H7 (cell line): ENCODE measurements around the gene RNF166. TPM values are rescaled to one million over a fixed set of nuclear protein-coding genes. Genes with fewer than 3 reads are reported as not detected.
"Not testable (repeated sequence)": the region's sequence is repeated elsewhere in the genome, so short reads cannot be mapped to it uniquely, and the experiment has no call there.

Experiments
- DNase-seq: peaks from one replicate; pipeline ENCODE4 v3.0.0; 2012
- H3K27me3 ChIP-seq: 2 replicates; pipeline ENCODE4 v1.6.0; 2011; ENCODE audit warnings: mild to moderate bottlenecking, low read length; ENCODE audit not compliant: control insufficient read depth, insufficient read depth
- H3K36me3 ChIP-seq: replicated peaks from 2 replicates; pipeline ENCODE4 v1.5.1; 2011; ENCODE audit warnings: low read length; ENCODE audit not compliant: control insufficient read depth, insufficient read depth
- H3K4me3 ChIP-seq: 2 replicates; pipeline ENCODE4 v1.5.1; 2011; ENCODE audit warnings: low read depth, mild to moderate bottlenecking, control low read depth, low read length, moderate library complexity; ENCODE audit not compliant: insufficient read depth
- total RNA-seq: library from RNA; depleted of rRNA; stranded (reverse); fragments of >200 nt; shearing (Covaris generic); gene quantifications from 2 replicates; pipeline ENCODE4 v1.2.3, GENCODE V29; 2014

The RNF166 gene
- total RNA-seq, 1 experiment from 2014 or later, result 45.3 TPM

DNA sequence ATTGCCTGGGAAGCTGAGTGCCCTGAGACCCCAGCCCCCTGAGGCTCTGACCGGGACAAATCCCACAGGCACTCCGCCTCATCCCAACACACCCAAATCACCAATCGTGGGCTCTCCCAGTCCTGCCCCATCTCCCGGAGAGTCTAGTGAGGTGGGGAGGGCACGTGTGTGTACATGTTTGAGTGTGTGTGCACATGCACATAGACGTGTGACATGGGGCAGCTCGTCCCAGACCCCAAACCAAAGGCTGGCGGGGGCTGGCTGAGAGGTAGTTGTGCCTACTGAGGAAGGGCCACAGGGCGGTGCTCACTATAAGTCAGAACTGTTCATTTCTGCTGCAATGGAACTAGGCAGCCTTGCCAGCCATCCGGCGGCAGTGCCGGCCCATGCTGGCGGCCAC lies 28.5 kb downstream of the RNF166 start:
- DNase-seq, result no peak
- H3K4me3 ChIP-seq, result no peak overlapping the region
- H3K36me3 ChIP-seq, result peaks cover 1% of the 10 kb centered on the region; the same call in 1 of the 2 replicates
- no peaks in the 10 kb centered on the region for H3K27me3 ChIP-seq

DNA sequence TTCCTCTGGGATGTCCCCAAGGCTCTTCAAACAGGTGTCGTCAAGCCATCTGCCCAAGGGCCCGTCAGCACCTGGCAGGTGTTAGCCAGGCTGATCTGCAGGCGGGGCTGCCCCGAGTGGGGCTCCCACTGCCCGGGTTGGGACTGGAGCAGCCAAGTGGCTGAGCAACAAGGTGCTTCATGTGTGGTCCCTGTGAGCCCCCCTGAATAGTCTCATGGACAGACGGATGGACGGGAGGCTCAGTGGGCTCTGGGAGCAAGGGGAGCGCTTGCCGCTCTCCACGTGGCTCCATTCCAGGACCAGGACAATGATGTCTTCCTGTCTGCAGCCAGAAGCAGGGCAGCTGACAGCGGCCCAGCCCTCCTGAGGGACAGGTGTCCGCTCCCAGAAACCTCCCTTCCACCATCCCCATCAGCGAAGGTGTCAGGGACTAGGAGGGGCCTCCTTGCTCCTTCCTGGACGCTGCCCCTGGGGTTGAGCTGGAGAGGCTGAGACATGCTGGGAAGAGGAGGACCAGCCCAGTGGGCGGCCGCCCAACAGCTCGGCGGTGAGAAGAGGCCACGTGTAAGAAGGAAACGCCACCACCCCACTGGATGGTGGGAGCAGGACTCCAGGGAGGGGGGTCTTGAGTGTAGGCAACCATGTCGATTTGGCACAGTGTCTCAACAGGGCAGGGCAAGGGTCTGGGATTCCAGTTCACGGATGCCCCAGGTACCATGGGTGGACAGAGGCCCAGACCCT lies 29.5 kb downstream of the RNF166 start:
- Histone ChIP-seq H3K4me3 (no peak overlapping the region), H3K27me3 (no peaks in the 10 kb centered on the region), H3K36me3 (peaks cover 1% of the 10 kb centered on the region; the same call in 1 of the 2 replicates)
- DNase-seq, result no peak

DNA sequence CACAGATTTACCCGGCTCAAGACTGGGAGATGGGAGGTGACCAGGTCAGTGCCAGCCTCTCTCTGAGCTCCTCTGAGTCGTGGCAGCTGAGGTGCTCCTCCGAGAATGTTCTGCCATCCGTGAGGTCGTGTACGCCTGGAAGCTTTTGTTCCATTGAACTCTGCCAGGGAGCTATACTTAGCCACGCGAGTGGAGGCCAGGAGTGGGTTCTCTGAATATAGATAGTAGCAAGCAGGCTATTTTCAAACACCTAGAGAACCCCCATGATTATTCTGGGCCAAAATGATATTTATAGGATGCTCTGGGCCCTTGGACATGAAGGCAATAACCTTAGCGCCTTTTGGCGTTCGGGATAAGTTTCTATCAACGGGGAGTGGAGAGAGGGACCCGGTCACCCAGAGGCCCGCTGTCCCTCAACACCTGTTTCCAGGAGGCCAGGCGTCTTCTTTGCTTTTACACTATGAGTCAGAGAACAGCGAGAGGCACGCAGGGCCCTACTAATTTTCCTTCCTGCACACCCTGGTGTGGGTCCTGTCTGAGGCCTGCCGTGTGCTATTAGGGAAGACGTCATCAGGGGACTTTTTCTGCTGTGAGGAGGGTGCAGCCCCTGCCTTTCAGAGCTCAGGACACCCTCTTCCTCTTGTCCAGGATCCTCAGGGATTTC lies 32.4 kb downstream of the RNF166 start:
- Histone ChIP-seq H3K4me3 (no peak overlapping the region), H3K36me3 (peaks cover 1% of the 10 kb centered on the region; the same call in 1 of the 2 replicates), H3K27me3 (no peaks in the 10 kb centered on the region)
- DNase-seq, result no peak

DNA sequence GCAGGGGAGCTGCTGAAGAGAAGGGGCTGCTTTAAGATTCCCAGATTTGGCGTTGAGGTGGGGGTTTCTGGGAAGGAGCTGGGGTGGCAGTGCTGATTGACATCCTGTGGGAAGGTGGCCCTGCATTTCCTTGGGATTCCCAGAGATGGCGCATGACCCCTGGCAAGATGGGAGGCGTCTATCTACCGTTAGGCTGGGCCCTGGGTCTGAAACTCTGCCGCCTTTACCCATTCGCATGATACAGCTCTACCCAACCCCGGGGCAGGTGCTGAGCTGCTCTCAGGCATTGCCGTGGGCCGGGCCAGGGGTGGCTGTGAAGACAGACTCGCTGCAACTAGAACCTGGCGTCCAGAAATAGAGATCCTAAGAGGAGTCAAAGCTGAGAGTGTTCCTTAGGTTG lies 33.4 kb downstream of the RNF166 start:
- no peaks in the 10 kb centered on the region for H3K27me3 ChIP-seq
- no peak overlapping the region for H3K4me3 ChIP-seq
- DNase-seq, result peak; percentile 95
- H3K36me3 ChIP-seq, result peaks cover 1% of the 10 kb centered on the region; the same call in 1 of the 2 replicates

DNA sequence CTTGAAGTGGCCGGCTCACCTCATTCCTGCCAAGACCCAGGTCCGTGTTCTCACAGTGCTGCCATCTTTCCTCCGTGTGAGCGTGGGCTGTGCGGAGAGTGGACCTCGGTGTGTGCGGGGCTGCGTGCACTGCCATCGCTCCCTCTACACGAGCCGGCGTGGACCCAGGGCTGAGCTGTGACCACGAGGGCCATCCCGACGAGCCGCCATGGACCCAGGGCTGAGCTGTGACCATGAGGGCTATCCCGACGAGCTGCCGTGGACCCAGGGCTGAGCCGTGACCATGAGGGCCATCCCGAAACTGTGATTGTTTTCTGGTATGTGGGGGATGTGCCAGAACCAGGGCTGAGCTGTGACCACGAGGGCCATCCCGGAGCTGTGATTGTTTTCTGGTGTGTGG lies 34.4 kb downstream of the RNF166 start:
- no peak for DNase-seq
- Histone ChIP-seq H3K4me3 (no peak overlapping the region), H3K36me3 (peaks cover 1% of the 10 kb centered on the region; the same call in 1 of the 2 replicates), H3K27me3 (no peaks in the 10 kb centered on the region)

DNA sequence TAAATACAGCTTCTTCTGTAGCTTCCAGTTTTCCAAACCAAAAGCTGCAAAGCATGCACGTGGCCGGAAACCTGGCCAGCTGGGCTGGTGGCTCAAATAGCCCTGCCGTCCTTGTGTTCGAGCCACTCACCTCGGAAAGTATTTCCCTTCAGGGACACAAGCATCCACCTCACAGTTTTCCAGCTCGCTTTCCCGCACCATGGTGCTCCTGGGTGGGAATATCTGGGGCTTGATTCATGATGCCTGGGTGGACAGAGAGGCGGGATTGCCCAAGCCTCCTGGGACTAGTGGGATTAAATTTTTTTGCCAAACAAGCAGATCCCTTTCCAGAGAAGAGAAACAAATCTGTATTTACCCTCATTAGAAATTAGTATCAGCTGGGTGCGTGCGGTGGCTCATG lies 36.2 kb downstream of the RNF166 start:
- H3K4me3 ChIP-seq, result no peak overlapping the region
- H3K27me3 ChIP-seq, result no peaks in the 10 kb centered on the region
- H3K36me3 ChIP-seq, result peaks cover 1% of the 10 kb centered on the region; the same call in 1 of the 2 replicates
- DNase-seq, result no peak

DNA sequence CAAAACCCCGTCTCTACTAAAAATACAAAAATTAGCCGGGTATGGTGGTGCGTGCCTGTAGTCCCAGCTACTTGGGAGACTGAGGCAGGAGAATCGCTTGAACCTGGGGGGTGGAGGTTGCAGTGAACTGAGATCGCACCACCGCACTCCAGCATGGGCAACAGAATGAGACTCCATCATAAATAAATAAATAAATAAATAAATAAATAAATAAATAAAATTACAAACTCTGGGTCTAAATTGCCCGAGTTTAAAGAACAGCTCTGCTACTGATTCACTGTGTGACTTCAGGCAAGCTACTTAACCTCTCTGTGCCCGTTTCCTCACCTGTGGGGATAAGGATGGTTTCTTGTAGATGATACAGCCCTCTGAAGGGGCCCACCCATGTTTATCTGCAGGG lies 36.7 kb downstream of the RNF166 start:
- H3K36me3 ChIP-seq, result not testable (repeated sequence)

DNA sequence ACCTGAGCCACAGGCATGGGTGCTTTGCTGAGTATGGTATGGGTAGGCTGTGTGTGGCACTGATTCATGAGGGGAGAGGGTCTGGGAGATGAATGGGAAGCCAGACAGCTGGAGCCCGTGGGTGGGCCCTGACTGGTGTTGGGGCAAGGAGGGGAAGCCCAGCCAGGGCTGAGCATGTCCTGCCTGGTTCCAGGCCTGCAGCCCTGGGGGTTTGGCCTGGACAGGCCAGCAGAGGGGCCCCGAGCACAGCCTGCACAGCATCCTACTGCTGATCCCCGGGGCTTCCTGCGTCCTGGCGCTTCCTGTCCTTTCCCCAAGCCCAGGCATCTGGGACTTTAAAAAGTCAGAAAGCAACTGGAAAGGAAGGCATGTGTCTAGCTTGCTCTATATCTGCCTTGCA lies 38.7 kb downstream of the RNF166 start:
- Histone ChIP-seq H3K36me3 (no peaks in the 10 kb centered on the region), H3K27me3 (no peaks in the 10 kb centered on the region), H3K4me3 (no peak overlapping the region)
- DNase-seq, result no peak

More for the DNA sequence above, 36.7 kb downstream of the RNF166 start:
- not testable (repeated sequence) for H3K27me3 ChIP-seq, DNase-seq, H3K4me3 ChIP-seq

DNA sequence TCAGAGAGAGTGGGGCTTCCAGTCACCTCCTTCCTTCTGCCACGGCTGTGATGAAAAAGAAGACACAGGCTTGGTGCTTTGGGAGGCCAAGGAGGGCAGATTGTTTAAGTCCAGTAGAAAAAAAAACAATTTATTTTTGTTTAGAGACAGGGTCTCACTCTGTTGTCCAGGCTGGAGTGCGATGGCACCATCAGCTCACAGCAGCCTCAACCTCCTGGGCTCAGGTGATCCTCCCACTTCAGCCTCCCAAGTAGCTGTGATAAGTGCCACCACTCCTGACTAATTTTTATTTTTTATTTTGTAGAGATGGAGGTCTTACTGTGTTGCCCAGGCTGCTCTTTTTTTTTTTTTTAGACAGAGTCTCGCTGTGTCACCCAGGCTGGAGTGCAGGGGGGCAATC lies 40.6 kb downstream of the RNF166 start:
- H3K27me3 ChIP-seq, result no peaks in the 10 kb centered on the region
- no peak overlapping the region for H3K4me3 ChIP-seq
- H3K36me3 ChIP-seq, result no peaks in the 10 kb centered on the region
- DNase-seq, result no peak

DNA sequence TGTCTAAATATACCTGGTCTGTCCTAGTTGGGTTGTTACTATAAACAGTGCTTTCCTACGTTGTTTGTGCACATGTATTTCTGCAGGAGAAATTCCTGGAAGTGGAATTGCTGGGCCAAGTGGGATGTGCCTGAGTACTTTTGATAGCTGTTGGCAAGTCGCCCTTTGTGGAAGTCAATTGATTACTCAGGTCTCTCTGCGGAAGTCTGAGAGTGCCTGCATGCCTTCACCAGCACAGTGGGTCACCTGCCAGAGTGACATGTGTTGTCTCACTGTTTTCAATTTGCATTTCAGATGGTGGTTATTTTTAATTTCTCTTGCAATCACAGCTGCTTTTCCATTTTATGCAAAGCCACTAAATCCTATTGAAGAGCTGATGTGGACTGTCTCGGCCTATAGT lies 41.1 kb downstream of the RNF166 start:
- Histone ChIP-seq H3K36me3 (no peaks in the 10 kb centered on the region), H3K27me3 (no peaks in the 10 kb centered on the region), H3K4me3 (no peak overlapping the region)
- DNase-seq, result no peak

DNA sequence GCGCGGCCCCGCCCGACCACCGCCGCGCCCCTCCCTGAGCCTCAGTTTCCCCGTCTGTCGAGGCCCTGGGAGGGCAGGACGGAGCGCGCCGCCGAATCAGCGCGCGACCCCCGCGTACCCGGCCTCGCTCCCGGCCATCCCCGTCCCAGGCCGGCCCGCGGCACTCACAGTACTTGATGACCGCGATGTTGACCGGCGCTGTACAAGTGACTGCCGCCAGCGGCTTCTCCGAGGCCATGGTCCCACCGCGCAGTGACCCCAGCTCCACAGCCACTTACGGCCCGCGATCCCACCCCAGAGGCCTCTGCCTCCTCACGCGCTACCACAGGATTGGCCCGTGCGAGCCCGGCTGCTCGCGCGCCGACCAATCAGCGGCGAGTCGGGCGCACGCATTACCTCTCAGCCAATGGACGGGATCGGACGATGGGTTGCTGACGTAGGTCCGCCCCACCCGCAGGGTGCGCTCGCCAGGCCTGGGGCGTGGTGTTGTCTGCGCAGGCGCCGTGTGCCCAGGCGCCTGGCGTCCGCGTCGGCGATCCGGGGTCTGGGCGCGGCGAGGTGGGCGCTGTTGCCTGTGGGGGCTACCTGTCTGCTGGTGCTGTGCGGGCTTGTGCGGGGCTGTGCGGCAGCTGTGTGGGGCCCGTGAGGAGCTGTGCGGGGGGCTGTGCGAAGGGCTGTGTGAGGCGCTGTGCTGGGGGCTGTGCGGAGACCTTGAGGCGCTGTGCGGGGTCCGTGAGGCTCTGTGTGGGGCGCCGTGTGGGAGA lies 43.2 kb downstream of the RNF166 start, which contains the start of gene MVD:
MVD (minus strand) TSS at position 249 of the 764 bp plus-strand sequence; CDS start at position 238, 11 bp downstream.
- peak within 1 kb of the TSS; percentile 93 for H3K4me3 ChIP-seq
- H3K36me3 ChIP-seq, result no peaks in the 10 kb centered on the region
- peak; percentile 100 for DNase-seq
- H3K27me3 ChIP-seq, result no peaks in the 10 kb centered on the region

DNA sequence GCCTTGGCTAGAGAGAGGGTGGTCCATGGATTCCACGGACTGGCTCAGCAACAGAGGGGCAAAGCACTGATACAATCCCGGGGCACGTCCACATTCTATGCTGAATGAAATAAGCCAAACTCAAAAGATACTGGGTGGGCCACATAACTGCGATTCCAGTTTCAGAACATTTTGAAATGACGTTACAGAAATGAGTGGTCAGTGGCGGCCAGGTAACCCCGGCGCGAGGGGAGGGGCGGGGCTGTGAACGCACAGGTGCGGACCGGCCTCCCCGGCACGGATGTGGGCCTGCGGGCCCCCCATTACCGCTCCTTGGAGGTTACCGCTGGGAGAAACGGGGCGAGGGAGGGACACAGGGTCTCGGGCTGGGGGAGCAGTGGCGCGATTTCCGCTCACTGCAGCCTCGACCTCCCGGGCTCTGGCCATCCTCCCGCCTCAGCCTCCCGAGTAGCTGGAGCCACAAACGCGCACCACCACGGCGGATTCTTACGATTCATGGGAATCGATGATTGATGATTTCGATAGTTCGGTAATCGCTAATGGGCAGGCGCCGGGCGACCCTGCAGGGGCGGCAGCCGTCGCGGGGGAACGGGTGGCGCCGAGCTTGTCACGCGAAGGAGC lies 43.9 kb downstream of the RNF166 start:
- peak overlapping the region; percentile 93 for H3K4me3 ChIP-seq
- peak; percentile 82 for DNase-seq
- H3K27me3 ChIP-seq, result no peaks in the 10 kb centered on the region
- no peaks in the 10 kb centered on the region for H3K36me3 ChIP-seq

DNA sequence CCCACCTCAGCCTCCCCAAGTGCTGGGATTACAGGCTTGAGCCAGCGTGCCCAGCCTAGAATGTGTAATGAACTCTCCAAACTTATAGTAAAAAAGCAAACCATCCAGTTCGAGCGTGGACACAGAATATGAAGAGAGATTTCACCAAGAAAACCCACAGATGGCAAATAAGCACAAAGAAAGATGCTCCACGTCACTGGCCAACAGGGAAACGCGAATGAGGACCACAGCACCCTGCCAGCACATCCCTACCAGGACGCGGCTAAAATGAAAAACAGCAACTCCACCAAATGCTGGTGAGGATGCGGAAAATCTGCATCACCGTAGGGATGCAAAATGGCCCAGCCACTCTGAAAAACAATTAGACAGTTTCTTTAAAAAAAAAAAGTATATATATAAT lies 44.7 kb downstream of the RNF166 start:
- Histone ChIP-seq H3K4me3 (no peak overlapping the region), H3K36me3 (no peaks in the 10 kb centered on the region), H3K27me3 (no peaks in the 10 kb centered on the region)

DNA sequence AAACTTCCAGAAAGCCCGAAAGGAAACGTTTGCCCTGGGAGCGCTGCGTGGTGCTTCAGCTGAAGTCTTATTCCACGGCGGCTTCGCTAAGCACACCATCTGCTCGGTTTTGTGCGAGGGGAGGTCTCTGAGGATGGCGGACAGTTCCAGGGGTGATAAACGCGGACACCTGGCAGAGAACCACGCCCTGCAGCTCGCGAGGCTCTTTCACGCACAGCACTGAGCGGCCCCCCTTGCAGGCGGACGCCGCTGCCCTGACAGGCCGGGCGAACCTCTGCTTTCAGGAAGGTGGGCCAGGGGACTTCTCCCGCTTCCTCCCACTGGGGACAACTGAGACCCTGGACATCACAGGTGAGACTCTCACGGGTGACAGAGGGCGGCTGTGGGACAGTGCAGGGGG lies 47.0 kb downstream of the RNF166 start:
- H3K36me3 ChIP-seq, result peaks cover 2% of the 10 kb centered on the region; the same call in 1 of the 2 replicates
- H3K4me3 ChIP-seq, result no peak overlapping the region
- H3K27me3 ChIP-seq, result no peaks in the 10 kb centered on the region
- no peak for DNase-seq

More for the DNA sequence above, 44.7 kb downstream of the RNF166 start:
- no peak for DNase-seq
